ENCODE data around the gene NAV2.

GRCh38 chr11:20056109-20056949, 343.7 kb downstream of the NAV2 start:
- TF ChIP-seq EP300 (IDR thresholded peaks at IDR 0.05) (no peak), POLR2A (IDR thresholded peaks at IDR 0.05) (no peak), CTCF (IDR thresholded peaks at IDR 0.05) (no peak)
